ENCODE data around the gene SELENOT. TPM values are rescaled to one million over a fixed set of nuclear protein-coding genes. Genes with fewer than 3 reads are reported as not detected.

Gene SELENOT
- total RNA-seq, 1 experiment from 2014 or later = 73.8 TPM

GRCh38 chr3:150594150-150594549 lies 9.0 kb upstream of the SELENOT start:
- Histone ChIP-seq H2BK20ac (ENCODE audit: low read depth, low read length, poor library complexity, severe bottlenecking) (no peak overlapping the region), H3K9ac (ENCODE audit: extremely low read depth, insufficient read length, low read length) (no peak overlapping the region), H3K79me2 (ENCODE audit: insufficient read depth, low read length) (no peaks in the 10 kb centered on the region; the same call in 1 of the 2 replicates), H3K4ac (ENCODE audit: low read depth, low read length) (no peak overlapping the region), H3K27me3 (ENCODE audit: insufficient read depth, low read length) (no peaks in the 10 kb centered on the region), H3K23ac (ENCODE audit: insufficient read length, low read depth, low read length) (no peak overlapping the region), H3K4me2 (ENCODE audit: insufficient read depth, insufficient read length, low read length) (no peak overlapping the region), H2AFZ (ENCODE audit: low read length) (no peak overlapping the region), H2BK15ac (ENCODE audit: low read depth, low read length) (no peak overlapping the region), H3K56ac (ENCODE audit: insufficient read length, low read depth, low read length) (no peak overlapping the region), H3T11ph (ENCODE audit: low read length) (no peak overlapping the region), H2BK5ac (ENCODE audit: insufficient read length, low read length) (no peak overlapping the region), H3K23me2 (ENCODE audit: insufficient read length, low read depth, low read length, poor library complexity, severe bottlenecking) (no peaks in the 10 kb centered on the region), H3K79me1 (ENCODE audit: insufficient read depth, low read depth, low read length, poor library complexity, severe bottlenecking) (peaks cover 6% of the 10 kb centered on the region), H4K5ac (ENCODE audit: insufficient read length, low read depth, low read length) (no peak overlapping the region), H2BK12ac (ENCODE audit: insufficient read length, low read depth, low read length) (no peak overlapping the region), H3K4me1 (ENCODE audit: insufficient read depth, low read length) (no peaks in the 10 kb centered on the region; the same call in 1 of the 2 replicates), H4K20me1 (ENCODE audit: control insufficient read depth, insufficient read depth, insufficient read length) (no peaks in the 10 kb centered on the region), H2BK120ac (ENCODE audit: low read depth, low read length, poor library complexity, severe bottlenecking) (no peak overlapping the region), H3K27ac (ENCODE audit: insufficient read length, low read depth, low read length) (no peak overlapping the region), H3K18ac (ENCODE audit: insufficient read length, low read depth, low read length) (no peak overlapping the region), H3K14ac (ENCODE audit: insufficient read depth, low read length) (no peak overlapping the region), H3K9me3 (ENCODE audit: control insufficient read depth, low read depth, low read length) (no peaks in the 10 kb centered on the region), H2AK5ac (ENCODE audit: insufficient read length, low read length) (no peak overlapping the region), H4K8ac (replicated peaks; ENCODE audit: insufficient read length, low read depth, low read length) (no peak overlapping the region), H4K91ac (ENCODE audit: insufficient read length, low read depth, low read length) (no peak overlapping the region)
- TF ChIP-seq CTCF (conservative IDR thresholded peaks at IDR 0.05) = no peak
- Mint-ChIP-seq H3K4me3 (no peak overlapping the region), H3K36me3 (ENCODE audit: insufficient read depth in 1 of 3, low read depth in 3 of 3) (peaks cover 0 to 8% (median 0%) of the 10 kb centered on the region in 3 experiments; a peak in 4 of 7 replicates), H3K27me3 (ENCODE audit: low read depth) (no peaks in the 10 kb centered on the region), H3K4me1 (peaks cover 10 to 11% of the 10 kb centered on the region in 2 experiments), H3K27ac (no peak overlapping the region; a peak in 1 of 7 replicates), H3K9me3 (no peaks in the 10 kb centered on the region)
- WGBS (ENCODE audit: extremely low coverage, insufficient read length, low lambda C conversion rate) = no CpG with 5 or more reads among the region's 4 CpGs
- no peak for DNase-seq

All from H9 (cell line).